ENCODE measurements around the gene NELFCD.

The NELFCD gene, protein sequence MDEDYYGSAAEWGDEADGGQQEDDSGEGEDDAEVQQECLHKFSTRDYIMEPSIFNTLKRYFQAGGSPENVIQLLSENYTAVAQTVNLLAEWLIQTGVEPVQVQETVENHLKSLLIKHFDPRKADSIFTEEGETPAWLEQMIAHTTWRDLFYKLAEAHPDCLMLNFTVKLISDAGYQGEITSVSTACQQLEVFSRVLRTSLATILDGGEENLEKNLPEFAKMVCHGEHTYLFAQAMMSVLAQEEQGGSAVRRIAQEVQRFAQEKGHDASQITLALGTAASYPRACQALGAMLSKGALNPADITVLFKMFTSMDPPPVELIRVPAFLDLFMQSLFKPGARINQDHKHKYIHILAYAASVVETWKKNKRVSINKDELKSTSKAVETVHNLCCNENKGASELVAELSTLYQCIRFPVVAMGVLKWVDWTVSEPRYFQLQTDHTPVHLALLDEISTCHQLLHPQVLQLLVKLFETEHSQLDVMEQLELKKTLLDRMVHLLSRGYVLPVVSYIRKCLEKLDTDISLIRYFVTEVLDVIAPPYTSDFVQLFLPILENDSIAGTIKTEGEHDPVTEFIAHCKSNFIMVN

DNA sequence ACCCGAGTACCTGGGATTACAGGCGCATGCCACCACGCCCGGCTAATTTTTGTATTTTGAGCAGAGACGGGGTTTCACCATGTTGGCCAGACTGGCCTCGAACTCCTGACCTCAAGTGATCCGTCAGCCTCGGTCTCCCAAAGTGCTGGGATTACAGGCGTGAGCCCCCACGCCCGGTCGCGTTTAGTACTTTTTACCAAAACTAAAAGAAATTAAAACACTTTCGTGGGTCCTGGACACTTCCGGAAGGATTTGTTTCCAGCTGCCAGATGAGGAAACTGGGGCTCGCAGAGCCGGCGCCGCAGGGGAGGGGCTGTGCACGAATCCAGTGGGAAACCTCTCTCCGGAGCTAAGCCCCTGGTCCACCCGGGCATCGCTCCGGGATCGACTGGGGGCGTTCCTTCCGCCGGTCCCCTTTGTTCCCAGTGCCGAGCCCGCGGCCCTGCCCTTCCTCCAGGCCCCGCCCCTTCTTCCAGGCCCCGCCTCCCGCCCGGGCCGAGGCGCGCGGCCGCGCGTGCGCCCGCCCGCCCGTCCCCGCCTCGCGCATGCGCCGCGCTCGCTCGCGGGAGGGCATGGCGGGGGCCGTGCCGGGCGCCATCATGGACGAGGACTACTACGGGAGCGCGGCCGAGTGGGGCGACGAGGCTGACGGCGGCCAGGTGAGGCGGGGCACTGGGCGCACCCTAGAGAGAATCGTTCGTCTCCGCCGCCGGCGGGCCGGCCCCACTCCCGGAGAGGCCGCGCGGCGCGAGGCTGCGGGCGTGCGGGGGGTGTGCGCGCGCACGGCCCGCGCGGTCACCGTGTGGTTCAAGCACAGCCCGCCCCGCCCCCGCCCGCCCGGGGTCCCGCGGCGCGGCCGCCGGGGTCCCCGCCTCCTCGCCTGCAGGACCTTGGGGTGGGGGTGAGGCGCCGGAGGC lies at the start of gene NELFCD:
Gene NELFCD, plus strand, starts transcription at position 546 of the 917 bp plus-strand sequence. Its CDS starts 54 bp downstream, at position 600.
- Histone ChIP-seq H3K9me2 (replicated peaks; ENCODE audit: insufficient read depth, low read length) (no peaks in the 10 kb centered on the region), H3K9me3 (replicated peaks; ENCODE audit: insufficient read depth, low read length) (no peaks in the 10 kb centered on the region), H3K9ac (ENCODE audit: low read length) (peak within 1 kb of the TSS; percentile 73), H4K20me1 (ENCODE audit: insufficient read depth, low read length) (no peaks in the 10 kb centered on the region), H3K36me3 (replicated peaks; ENCODE audit: insufficient read depth, low read length) (no peaks in the 10 kb centered on the region), H2AFZ (ENCODE audit: low read length) (peak within 1 kb of the TSS; percentile 74), H3K27me3 (replicated peaks; ENCODE audit: insufficient read depth, low read length) (no peaks in the 10 kb centered on the region), H3F3A (ENCODE audit: insufficient read depth, low read length) (no peaks in the 10 kb centered on the region), H3K4me2 (ENCODE audit: low read depth, low read length) (peak within 1 kb of the TSS; percentile 71), H3K79me2 (ENCODE audit: low read length) (peaks cover 45% of the 10 kb centered on the region), H3K4me3 (ENCODE audit: low read length) (peak within 1 kb of the TSS; percentile 87), H3K4me1 (ENCODE audit: low read length) (peaks cover 7% of the 10 kb centered on the region; the same call in 1 of the 2 replicates), H3K27ac (ENCODE audit: low read length) (no peak within 1 kb of the TSS; the same call in 1 of the 2 replicates)
- TF ChIP-seq EZH2phosphoT487 (IDR thresholded peaks at IDR 0.05; ENCODE audit: low read length) (no peak), EZH2 (optimal IDR thresholded peaks at IDR 0.05; ENCODE audit: low read depth, low read length) (no peak)
- TF ChIP-seq, protein P1, sequence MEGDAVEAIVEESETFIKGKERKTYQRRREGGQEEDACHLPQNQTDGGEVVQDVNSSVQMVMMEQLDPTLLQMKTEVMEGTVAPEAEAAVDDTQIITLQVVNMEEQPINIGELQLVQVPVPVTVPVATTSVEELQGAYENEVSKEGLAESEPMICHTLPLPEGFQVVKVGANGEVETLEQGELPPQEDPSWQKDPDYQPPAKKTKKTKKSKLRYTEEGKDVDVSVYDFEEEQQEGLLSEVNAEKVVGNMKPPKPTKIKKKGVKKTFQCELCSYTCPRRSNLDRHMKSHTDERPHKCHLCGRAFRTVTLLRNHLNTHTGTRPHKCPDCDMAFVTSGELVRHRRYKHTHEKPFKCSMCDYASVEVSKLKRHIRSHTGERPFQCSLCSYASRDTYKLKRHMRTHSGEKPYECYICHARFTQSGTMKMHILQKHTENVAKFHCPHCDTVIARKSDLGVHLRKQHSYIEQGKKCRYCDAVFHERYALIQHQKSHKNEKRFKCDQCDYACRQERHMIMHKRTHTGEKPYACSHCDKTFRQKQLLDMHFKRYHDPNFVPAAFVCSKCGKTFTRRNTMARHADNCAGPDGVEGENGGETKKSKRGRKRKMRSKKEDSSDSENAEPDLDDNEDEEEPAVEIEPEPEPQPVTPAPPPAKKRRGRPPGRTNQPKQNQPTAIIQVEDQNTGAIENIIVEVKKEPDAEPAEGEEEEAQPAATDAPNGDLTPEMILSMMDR (IDR thresholded peaks at IDR 0.05; ENCODE audit: low read length) = no peak
- DNase-seq = peak; percentile 84

DNA sequence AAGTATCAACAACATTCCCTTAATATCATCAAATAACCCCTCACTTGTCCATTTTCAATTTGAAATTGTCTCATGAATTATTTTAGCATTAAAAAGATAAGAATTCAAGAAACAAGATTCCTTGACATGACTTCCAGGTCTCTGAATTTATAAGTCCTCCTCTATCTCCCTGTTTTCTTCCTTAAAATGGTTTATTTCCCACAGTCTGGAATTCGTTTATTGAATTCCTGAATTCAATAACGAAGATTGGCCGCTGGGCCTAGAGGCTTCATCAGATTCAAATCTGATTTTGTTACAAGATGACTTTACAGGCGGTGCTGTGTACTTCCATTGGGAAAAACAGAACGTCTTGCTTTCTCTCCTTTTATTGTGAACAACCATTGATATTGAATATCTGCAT lies 48.9 kb upstream of the NELFCD start:
- Histone ChIP-seq H3K4me1 (ENCODE audit: low read length) (no peaks in the 10 kb centered on the region), H3K4me3 (ENCODE audit: low read length) (no peak overlapping the region), H3K36me3 (replicated peaks; ENCODE audit: insufficient read depth, low read length) (no peaks in the 10 kb centered on the region), H3K9ac (ENCODE audit: low read length) (no peak overlapping the region), H3K9me2 (replicated peaks; ENCODE audit: insufficient read depth, low read length) (no peaks in the 10 kb centered on the region), H3K79me2 (ENCODE audit: low read length) (no peaks in the 10 kb centered on the region), H3K4me2 (ENCODE audit: low read depth, low read length) (no peak overlapping the region), H3K27me3 (replicated peaks; ENCODE audit: insufficient read depth, low read length) (no peaks in the 10 kb centered on the region), H3K9me3 (replicated peaks; ENCODE audit: insufficient read depth, low read length) (no peaks in the 10 kb centered on the region), H4K20me1 (ENCODE audit: insufficient read depth, low read length) (no peaks in the 10 kb centered on the region), H2AFZ (ENCODE audit: low read length) (no peak overlapping the region), H3F3A (ENCODE audit: insufficient read depth, low read length) (no peaks in the 10 kb centered on the region), H3K27ac (ENCODE audit: low read length) (no peak overlapping the region)
- TF ChIP-seq, protein P1 (IDR thresholded peaks at IDR 0.05; ENCODE audit: low read length) = no peak
- TF ChIP-seq EZH2 (optimal IDR thresholded peaks at IDR 0.05; ENCODE audit: low read depth, low read length) (no peak), EZH2phosphoT487 (IDR thresholded peaks at IDR 0.05; ENCODE audit: low read length) (no peak)
- DNase-seq = no peak

DNA sequence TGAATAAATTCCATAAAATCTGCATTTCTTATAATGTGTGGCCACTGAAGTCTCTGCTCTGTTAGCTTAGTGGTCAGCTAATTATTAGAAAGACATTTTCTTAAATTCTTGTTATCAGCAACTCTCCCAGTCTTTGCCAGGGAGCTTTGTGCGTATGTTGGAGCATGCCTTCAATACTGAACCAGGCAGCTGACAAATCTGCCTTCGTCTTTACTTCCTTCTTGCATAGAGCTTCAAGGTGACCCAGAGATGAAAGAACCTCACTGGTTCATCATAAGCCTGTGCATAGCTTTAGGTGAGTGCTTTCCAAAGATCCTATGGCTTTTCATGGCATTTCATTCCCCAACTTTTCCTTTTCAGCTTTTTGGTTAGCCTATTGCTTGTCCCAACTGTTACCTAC lies 43.0 kb upstream of the NELFCD start:
- H4K20me1 ChIP-seq (ENCODE audit: insufficient read depth, low read length) = no peaks in the 10 kb centered on the region
- no peak overlapping the region for H2AFZ ChIP-seq (ENCODE audit: low read length)
- TF ChIP-seq EZH2 (optimal IDR thresholded peaks at IDR 0.05; ENCODE audit: low read depth, low read length) = no peak
- TF ChIP-seq EZH2phosphoT487 (IDR thresholded peaks at IDR 0.05; ENCODE audit: low read length) = no peak
- TF ChIP-seq, protein P1 (IDR thresholded peaks at IDR 0.05; ENCODE audit: low read length) = no peak
- H3K4me3 ChIP-seq (ENCODE audit: low read length) = no peak overlapping the region
- no peaks in the 10 kb centered on the region for H3K36me3 ChIP-seq (replicated peaks; ENCODE audit: insufficient read depth, low read length)
- DNase-seq = no peak
- no peak overlapping the region for H3K27ac ChIP-seq (ENCODE audit: low read length)
- no peaks in the 10 kb centered on the region for H3K4me1 ChIP-seq (ENCODE audit: low read length)
- H3K4me2 ChIP-seq (ENCODE audit: low read depth, low read length) = no peak overlapping the region
- no peaks in the 10 kb centered on the region for H3F3A ChIP-seq (ENCODE audit: insufficient read depth, low read length)
- no peaks in the 10 kb centered on the region for H3K9me3 ChIP-seq (replicated peaks; ENCODE audit: insufficient read depth, low read length)
- H3K79me2 ChIP-seq (ENCODE audit: low read length) = no peaks in the 10 kb centered on the region
- H3K9me2 ChIP-seq (replicated peaks; ENCODE audit: insufficient read depth, low read length) = no peaks in the 10 kb centered on the region
- H3K27me3 ChIP-seq (replicated peaks; ENCODE audit: insufficient read depth, low read length) = no peaks in the 10 kb centered on the region
- H3K9ac ChIP-seq (ENCODE audit: low read length) = no peak overlapping the region
